HUES48 (cell line): ENCODE measurements around the gene TSPAN6.
A peak's percentile ranks its signal among the peaks of the same experiment; 100 is the strongest.

Experiments used
- H3K27ac ChIP-seq: one replicate; pipeline ENCODE4 v1.7.0; 2013; ENCODE audit warnings: low read depth, low read length, inconsistent platforms
- H3K27me3 ChIP-seq: 2 replicates; pipeline ENCODE4 v1.6.1; 2013; ENCODE audit warnings: mild to moderate bottlenecking, low read length; ENCODE audit not compliant: control insufficient read depth, insufficient read depth
- H3K36me3 ChIP-seq: 2 replicates; pipeline ENCODE4 v1.6.1; 2013; ENCODE audit warnings: low read length; ENCODE audit not compliant: control insufficient read depth, insufficient read depth
- H3K4me1 ChIP-seq: 2 replicates; pipeline ENCODE4 v1.6.1; 2013; ENCODE audit warnings: mild to moderate bottlenecking, low read length; ENCODE audit not compliant: control insufficient read depth, insufficient read depth
- H3K4me3 ChIP-seq: 2 replicates; pipeline ENCODE4 v1.5.1; 2013; ENCODE audit warnings: mild to moderate bottlenecking, low read depth, low read length
- H3K9ac ChIP-seq: 2 replicates; pipeline ENCODE4 v1.6.1; 2013; ENCODE audit warnings: mild to moderate bottlenecking, low read depth, low read length, moderate library complexity
- H3K9me3 ChIP-seq: 2 replicates; pipeline ENCODE4 v1.6.1; 2013; ENCODE audit warnings: low read length; ENCODE audit not compliant: control insufficient read depth, insufficient read depth

TSPAN6 gene

GRCh38 chrX:100647739-100648138 is 11.1 kb upstream of the TSPAN6 start:
- peaks cover 20% of the 10 kb centered on the region for H3K4me1 ChIP-seq
- no peaks in the 10 kb centered on the region for H3K36me3 ChIP-seq
- no peak overlapping the region for H3K27ac ChIP-seq
- no peak overlapping the region for H3K4me3 ChIP-seq
- H3K9me3 ChIP-seq: no peaks in the 10 kb centered on the region
- no peak overlapping the region for H3K9ac ChIP-seq
- peaks cover 4% of the 10 kb centered on the region; the same call in 1 of the 2 replicates for H3K27me3 ChIP-seq

- Histone ChIP-seq H3K27me3 (peaks cover 4% of the 10 kb centered on the region; the same call in 1 of the 2 replicates), H3K4me1 (peaks cover 25% of the 10 kb centered on the region), H3K9me3 (no peaks in the 10 kb centered on the region), H3K4me3 (no peak overlapping the region), H3K9ac (no peak overlapping the region), H3K36me3 (no peaks in the 10 kb centered on the region), H3K27ac (no peak overlapping the region)
Measured at GRCh38 chrX:100647095-100647494, 10.5 kb upstream of the TSPAN6 start.

GRCh38 chrX:100645106-100645505 is 8.5 kb upstream of the TSPAN6 start:
- Histone ChIP-seq H3K9ac (no peak overlapping the region), H3K27me3 (peaks cover 9% of the 10 kb centered on the region; the same call in 1 of the 2 replicates), H3K4me3 (no peak overlapping the region), H3K9me3 (no peaks in the 10 kb centered on the region), H3K4me1 (peaks cover 28% of the 10 kb centered on the region), H3K27ac (no peak overlapping the region), H3K36me3 (no peaks in the 10 kb centered on the region)

GRCh38 chrX:100643956-100644860 is 7.6 kb upstream of the TSPAN6 start, which contains the start of gene SRPX2:
Gene SRPX2, plus strand, starts transcription at chrX:100644199. Its CDS starts 2,124 bp downstream, at chrX:100646323.
- H3K9me3 ChIP-seq: no peaks in the 10 kb centered on the region
- H3K4me3 ChIP-seq: no peak within 1 kb of the TSS
- no peak within 1 kb of the TSS for H3K9ac ChIP-seq
- H3K4me1 ChIP-seq: peaks cover 19% of the 10 kb centered on the region
- peaks cover 10% of the 10 kb centered on the region; the same call in 1 of the 2 replicates for H3K27me3 ChIP-seq
- H3K27ac ChIP-seq: no peak within 1 kb of the TSS
- H3K36me3 ChIP-seq: no peaks in the 10 kb centered on the region

- H3K4me1 ChIP-seq: peaks cover 12% of the 10 kb centered on the region
- H3K36me3 ChIP-seq: no peaks in the 10 kb centered on the region
- H3K27ac ChIP-seq: no peak overlapping the region
- no peak overlapping the region for H3K9ac ChIP-seq
- no peak overlapping the region for H3K4me3 ChIP-seq
- H3K27me3 ChIP-seq: peaks cover 12% of the 10 kb centered on the region; the same call in 1 of the 2 replicates
- no peaks in the 10 kb centered on the region for H3K9me3 ChIP-seq
Measured at GRCh38 chrX:100643212-100643611, 6.6 kb upstream of the TSPAN6 start.

- Histone ChIP-seq H3K9ac (no peak overlapping the region), H3K27ac (no peak overlapping the region), H3K9me3 (no peaks in the 10 kb centered on the region), H3K4me1 (peaks cover 14% of the 10 kb centered on the region), H3K27me3 (peaks cover 12% of the 10 kb centered on the region; the same call in 1 of the 2 replicates), H3K36me3 (no peaks in the 10 kb centered on the region), H3K4me3 (no peak overlapping the region)
Measured at GRCh38 chrX:100642290-100642689, 5.7 kb upstream of the TSPAN6 start.

- Histone ChIP-seq H3K9ac (peak overlapping the region; percentile 92), H3K4me1 (peaks cover 5% of the 10 kb centered on the region; the same call in 1 of the 2 replicates), H3K9me3 (no peaks in the 10 kb centered on the region), H3K4me3 (peak overlapping the region; percentile 77), H3K36me3 (peaks cover 35% of the 10 kb centered on the region), H3K27me3 (peaks cover 3% of the 10 kb centered on the region; the same call in 1 of the 2 replicates), H3K27ac (peak overlapping the region; percentile 86)
Measured at GRCh38 chrX:100635989-100636320, 651 bp downstream of the TSPAN6 start.

- peaks cover 5% of the 10 kb centered on the region; the same call in 1 of the 2 replicates for H3K4me1 ChIP-seq
- no peaks in the 10 kb centered on the region for H3K9me3 ChIP-seq
- H3K27ac ChIP-seq: no peak overlapping the region
- peaks cover 3% of the 10 kb centered on the region; the same call in 1 of the 2 replicates for H3K27me3 ChIP-seq
- H3K4me3 ChIP-seq: peak overlapping the region; percentile 77
- peaks cover 44% of the 10 kb centered on the region for H3K36me3 ChIP-seq
- no peak overlapping the region for H3K9ac ChIP-seq
Measured at GRCh38 chrX:100635040-100635439, 1.6 kb downstream of the TSPAN6 start.

- H3K4me3 ChIP-seq: no peak overlapping the region
- no peak overlapping the region for H3K27ac ChIP-seq
- no peaks in the 10 kb centered on the region for H3K27me3 ChIP-seq
- no peaks in the 10 kb centered on the region for H3K9me3 ChIP-seq
- H3K4me1 ChIP-seq: no peaks in the 10 kb centered on the region
- peaks cover 30% of the 10 kb centered on the region for H3K36me3 ChIP-seq
- H3K9ac ChIP-seq: no peak overlapping the region
Measured at GRCh38 chrX:100625985-100626491, 10.6 kb downstream of the TSPAN6 start.

GRCh38 chrX:100623001-100623400 is 13.6 kb downstream of the TSPAN6 start:
- H3K36me3 ChIP-seq: 0 out of 2 replicates have a peak, but pooled peaks cover 2% of the 10 kb centered on the region
- H3K27me3 ChIP-seq: no peaks in the 10 kb centered on the region
- no peaks in the 10 kb centered on the region for H3K4me1 ChIP-seq
- H3K4me3 ChIP-seq: no peak overlapping the region
- no peak overlapping the region for H3K27ac ChIP-seq
- no peaks in the 10 kb centered on the region for H3K9me3 ChIP-seq
- no peak overlapping the region for H3K9ac ChIP-seq

- Histone ChIP-seq H3K27me3 (no peaks in the 10 kb centered on the region), H3K27ac (no peak overlapping the region), H3K4me3 (no peak overlapping the region), H3K9me3 (no peaks in the 10 kb centered on the region), H3K9ac (no peak overlapping the region), H3K36me3 (no peaks in the 10 kb centered on the region), H3K4me1 (peaks cover 17% of the 10 kb centered on the region)
Measured at GRCh38 chrX:100615005-100615404, 21.6 kb downstream of the TSPAN6 start.
